KOPT-K1 (cell line): Measurements from ENCODE around the gene MTPN.

ENCODE experiments used
- H3K27ac ChIP-seq: fragments of 200-600 bp; sonication (generic); 2 replicates; pipeline ENCODE4 v1.5.1; 2016; ENCODE audit warnings: antibody characterized with exemption, mild to moderate bottlenecking, low read depth, low read length; ENCODE audit not compliant: poor library complexity, severe bottlenecking
- H3K36me3 ChIP-seq: fragments of 200-600 bp; sonication (generic); 2 replicates; pipeline ENCODE4 v1.5.1; 2017; ENCODE audit warnings: antibody characterized with exemption, mild to moderate bottlenecking, low read length, moderate library complexity; ENCODE audit not compliant: insufficient read depth
- H3K9me3 ChIP-seq: fragments of 200-600 bp; sonication (generic); 2 replicates; pipeline ENCODE4 v1.5.1; 2017; ENCODE audit warnings: antibody characterized with exemption, low read length, mild to moderate bottlenecking; ENCODE audit not compliant: insufficient read depth, poor library complexity, severe bottlenecking

The MTPN gene

GRCh38 chr7:135877805-135878204 is 99.4 kb downstream of the MTPN start:
- Histone ChIP-seq H3K27ac (no peak overlapping the region), H3K36me3 (no peaks in the 10 kb centered on the region), H3K9me3 (no peaks in the 10 kb centered on the region)
